SK-N-SH (cell line): ENCODE measurements around the gene ARL6IP5. TPM values are rescaled to one million over a fixed set of nuclear protein-coding genes. Genes with fewer than 3 reads are reported as not detected.

Experiments used
- CTCF ChIA-PET: fragments of 300-600, 350-600 bp; formaldehyde crosslinking; extraction: SDS; loops from one replicate; lab custom pipeline; 2021; lab: Yijun Ruan, JAX
- POLR2A ChIA-PET: fragments of 350-600 bp; sonication (Branson Sonifier 250); formaldehyde crosslinking; extraction: SDS; loops from one replicate; lab custom pipeline; 2020; ENCODE audit warnings: antibody characterized with exemption, inconsistent platforms; lab: Yijun Ruan, JAX
- DNase-seq: peaks from one replicate; pipeline ENCODE4 v3.0.0; 2012
- H2AFZ ChIP-seq: fragments of 200-600 bp; sonication (generic); 2 replicates; pipeline ENCODE4 v1.8.1; 2016; ENCODE audit warnings: antibody characterized with exemption, mild to moderate bottlenecking, low read depth
- H3F3A ChIP-seq: fragments of 200-600 bp; sonication (generic); replicated peaks from 2 replicates; pipeline ENCODE3; 2016; ENCODE audit warnings: antibody characterized with exemption, mild to moderate bottlenecking; ENCODE audit not compliant: insufficient read depth
- H3K27ac ChIP-seq, 2 experiments: fragments of 200-500 bp in 1 of 2; fragments of 200-600 bp in 1 of 2; sonication (Bioruptor generic) in 1 of 2; sonication (generic), shearing (Covaris generic) in 1 of 2; 2 replicates each; pipeline versions ENCODE4 v1.5.1 to v1.6.1; 2014 to 2016; ENCODE audit warnings: low read depth in 2 of 2, inconsistent platforms in 1 of 2, low read length in 1 of 2, mild to moderate bottlenecking in 1 of 2, mixed read lengths in 1 of 2
- H3K27me3 ChIP-seq: fragments of 200-600 bp; sonication (generic), shearing (Covaris generic); 2 replicates; pipeline ENCODE4 v1.6.1; 2016; ENCODE audit warnings: mixed run types; ENCODE audit not compliant: insufficient read depth
- H3K36me3 ChIP-seq, 2 experiments: fragments of 200-500 bp in 1 of 2; fragments of 200-600 bp in 1 of 2; sonication (Bioruptor generic) in 1 of 2; sonication (generic) in 1 of 2; replicated peaks in 1 of 2; 2 replicates each; pipeline versions ENCODE3 to v1.5.1; 2014 to 2016; ENCODE audit warnings: low read length in 1 of 2, mild to moderate bottlenecking in 1 of 2; ENCODE audit not compliant: insufficient read depth in 2 of 2, control insufficient read depth in 1 of 2
- H3K4me1 ChIP-seq, 2 experiments: fragments of 200-500 bp in 1 of 2; fragments of 200-600 bp in 1 of 2; sonication (Bioruptor generic) in 1 of 2; sonication (generic), shearing (Covaris generic) in 1 of 2; 2 replicates each; pipeline versions ENCODE4 v1.5.1 to v1.6.1; 2014 to 2016; ENCODE audit warnings: low read depth in 1 of 2, low read length in 1 of 2, mixed run types in 1 of 2; ENCODE audit not compliant: insufficient read depth in 2 of 2, control insufficient read depth in 1 of 2
- H3K4me2 ChIP-seq: fragments of 200-600 bp; sonication (generic), shearing (Covaris generic); 2 replicates; pipeline ENCODE4 v1.6.1; 2017; ENCODE audit warnings: mixed run types
- H3K4me3 ChIP-seq, 2 experiments: fragments of 200-500 bp in 1 of 2; fragments of 200-600 bp in 1 of 2; sonication (Bioruptor generic) in 1 of 2; sonication (generic), shearing (Covaris generic) in 1 of 2; 2 replicates each; pipeline versions ENCODE4 v1.5.1 to v1.8.1; 2014 to 2016; ENCODE audit warnings: low read depth in 2 of 2, inconsistent platforms in 1 of 2, low read length in 1 of 2, mild to moderate bottlenecking in 1 of 2, mixed read lengths in 1 of 2, moderate library complexity in 1 of 2
- H3K79me2 ChIP-seq: fragments of 200-600 bp; sonication (generic); 2 replicates; pipeline ENCODE4 v1.8.1; 2017; ENCODE audit warnings: mild to moderate bottlenecking; ENCODE audit not compliant: insufficient read depth
- H3K9ac ChIP-seq: fragments of 200-600 bp; sonication (generic); 2 replicates; pipeline ENCODE4 v1.6.1; 2017; ENCODE audit warnings: mixed run types
- H3K9me2 ChIP-seq: fragments of 200-600 bp; sonication (generic); 2 replicates; pipeline ENCODE4 v1.6.1; 2017; ENCODE audit warnings: mixed run types
- H3K9me3 ChIP-seq: fragments of 200-600 bp; sonication (generic); 2 replicates; pipeline ENCODE4 v1.6.1; 2017; ENCODE audit warnings: mixed run types, mild to moderate bottlenecking, moderate library complexity
- H4K20me1 ChIP-seq: fragments of 200-600 bp; sonication (generic); 2 replicates; pipeline ENCODE4 v1.6.1; 2017; ENCODE audit warnings: mild to moderate bottlenecking, mixed run types; ENCODE audit not compliant: insufficient read depth
- CTCF ChIP-seq: fragments of 200-600 bp; sonication (generic); IDR thresholded peaks from 2 replicates; pipeline ENCODE4 v1.6.1; 2017; ENCODE audit warnings: antibody characterized with exemption, mild to moderate bottlenecking, moderate library complexity
- EP300 ChIP-seq, 2 experiments: IDR thresholded peaks; 2 replicates each; pipeline versions ENCODE4 v1.4.0 to v1.6.1; 2012; ENCODE audit warnings: borderline replicate concordance in 1 of 2, low read depth in 1 of 2, low read length in 1 of 2
- EZH2phosphoT487 ChIP-seq: fragments of 200-600 bp; sonication (generic); IDR thresholded peaks from 2 replicates; pipeline ENCODE4 v1.6.1; 2017; ENCODE audit warnings: low read depth, mixed run types, mild to moderate bottlenecking, antibody characterized with exemption, moderate library complexity, borderline replicate concordance
- FOSL2 ChIP-seq: IDR thresholded peaks from 2 replicates; pipeline ENCODE4 v1.4.0; 2012; ENCODE audit warnings: low read depth, mild to moderate bottlenecking, moderate library complexity, borderline replicate concordance
- GATA2 ChIP-seq: sonication (generic); formaldehyde crosslinking; IDR thresholded peaks from 2 replicates; pipeline ENCODE4 v1.5.0; 2020; ENCODE audit warnings: mild to moderate bottlenecking, missing genetic modification reagents
- MXI1 ChIP-seq: IDR thresholded peaks from 2 replicates; pipeline ENCODE4 v1.6.1; 2012; ENCODE audit warnings: mild to moderate bottlenecking, low read depth, low read length, improper control_type of control experiment
- NFIC ChIP-seq: IDR thresholded peaks from 2 replicates; pipeline ENCODE4 v1.4.0; 2012; ENCODE audit warnings: borderline replicate concordance
- PBX3 ChIP-seq: IDR thresholded peaks from 2 replicates; pipeline ENCODE4; 2012
- POLR2AphosphoS5 ChIP-seq: IDR thresholded peaks from 2 replicates; pipeline ENCODE4 v1.6.1; 2012; ENCODE audit warnings: low read depth, low read length
- RCOR1 ChIP-seq: fragments of 150-350 bp; IDR thresholded peaks from 2 replicates; pipeline ENCODE4 v1.6.1; 2017; ENCODE audit warnings: antibody characterized with exemption, low read length
- REST ChIP-seq: IDR thresholded peaks from 2 replicates; pipeline ENCODE4 v1.6.1; 2012; ENCODE audit warnings: mild to moderate bottlenecking, low read depth, low read length, moderate library complexity
- USF1 ChIP-seq: IDR thresholded peaks from 2 replicates; pipeline ENCODE4 v1.4.0; 2012; ENCODE audit warnings: low read depth, borderline replicate concordance
- USF2 ChIP-seq: fragments of 150-350 bp; IDR thresholded peaks from 2 replicates; pipeline ENCODE4 v1.6.1; 2017; ENCODE audit warnings: antibody characterized with exemption, low read length, low read depth, borderline replicate concordance
- YY1 ChIP-seq: IDR thresholded peaks from 2 replicates; pipeline ENCODE4 v1.4.0; 2012; ENCODE audit warnings: low read depth, mild to moderate bottlenecking
- ZBTB33 ChIP-seq: IDR thresholded peaks from 2 replicates; pipeline ENCODE4 v1.4.0; 2012; ENCODE audit warnings: low read depth, borderline replicate concordance
- WGBS: methylation state at CpG from one replicate; pipeline ENCODE4 v1.1.6; 2017; ENCODE audit warnings: low lambda C conversion rate; 5-methylcytosine and 5-hydroxymethylcytosine counted together
- polyA plus RNA-seq, 3 experiments: library from polyadenylated mRNA; depleted of rRNA; stranded (reverse); fragments of >200 nt; gene quantifications; 2 replicates each; pipeline ENCODE4 v1.2.3, GENCODE V29; 2012

The ARL6IP5 gene
- polyA plus RNA-seq, 1 of the 3 experiments (the other 2 are of a cell fraction): 64.6 TPM

- H3K36me3 ChIP-seq: no peaks in the 10 kb centered on the region
- no peak for TF ChIP-seq PBX3
- no peak for TF ChIP-seq GATA2 (CRISPR knock-in tag)
- no peak for TF ChIP-seq EZH2phosphoT487
- TF ChIP-seq REST: no peak
- TF ChIP-seq YY1: no peak
- no peak for TF ChIP-seq ZBTB33
- TF ChIP-seq USF1: no peak
- TF ChIP-seq CTCF: no peak
- no peak for TF ChIP-seq USF2
- TF ChIP-seq RCOR1: no peak
- TF ChIP-seq POLR2AphosphoS5: no peak
- TF ChIP-seq MXI1: no peak
- TF ChIP-seq FOSL2: no peak
- TF ChIP-seq EP300 (IDR thresholded peaks at IDR 0.05; ENCODE audit: borderline replicate concordance in 1 of 2, low read depth in 1 of 2, low read length in 1 of 2): no peak
- TF ChIP-seq NFIC: no peak
- no peak overlapping the region for H2AFZ ChIP-seq
- H3K27ac ChIP-seq: no peak overlapping the region
- WGBS: 84% methylated on average over 3 of the region's 3 CpGs
- H3K4me2 ChIP-seq: no peak overlapping the region
- H3K9me2 ChIP-seq: no peaks in the 10 kb centered on the region
- DNase-seq: no peak
- no peak overlapping the region for H3K9ac ChIP-seq
- H3K27me3 ChIP-seq: no peaks in the 10 kb centered on the region
- H3K4me1 ChIP-seq: peaks cover 4 to 15% of the 10 kb centered on the region in 2 experiments; a peak in 3 of 4 replicates
- H3K4me3 ChIP-seq: no peak overlapping the region
- no peaks in the 10 kb centered on the region for H3K9me3 ChIP-seq
- ChIA-PET POLR2A (no interaction called here), CTCF (interaction anchor here (2.6 kb wide), 1 partner anchor 23 kb away, joined by 16 read pairs; no protein-coding TSS in a partner anchor)
- no peaks in the 10 kb centered on the region for H4K20me1 ChIP-seq
- H3K79me2 ChIP-seq: no peaks in the 10 kb centered on the region
- no peaks in the 10 kb centered on the region for H3F3A ChIP-seq
Observed at GRCh38 chr3:69143612-69144011, 58.9 kb downstream of the ARL6IP5 start.
